Astrocyte of the spinal cord (primary cell): ENCODE results near the gene ABHD8.

Experiments used
- DNase-seq: peaks from one replicate; pipeline ENCODE4 v3.0.0; 2011; ENCODE audit warnings: low read depth, low spot score
- H3K4me3 ChIP-seq: 2 replicates; pipeline ENCODE4 v1.5.1; 2011; ENCODE audit warnings: low read depth, mild to moderate bottlenecking, low read length, moderate library complexity
- CTCF ChIP-seq: IDR thresholded peaks from 2 replicates; pipeline ENCODE4 v1.5.1; 2012; ENCODE audit warnings: low read depth, mild to moderate bottlenecking, low read length, inconsistent platforms
- in situ Hi-C: cut with HindIII; loops from 2 replicates; pipeline ENCODE4 v1.10.0; 2017; ENCODE audit warnings: low sequenced_read_pairs

Gene ABHD8

GRCh38 chr19:17346109-17346671 lies 43.0 kb upstream of the ABHD8 start:
- no peak overlapping the region for H3K4me3 ChIP-seq
- peak; percentile 64 for DNase-seq
- in situ Hi-C loops, result no loop called here

GRCh38 chr19:17341845-17342244 lies 38.6 kb upstream of the ABHD8 start:
- TF ChIP-seq CTCF, result no peak
- H3K4me3 ChIP-seq, result no peak overlapping the region
- in situ Hi-C loops, result no loop called here
- no peak for DNase-seq

More at GRCh38 chr19:17346109-17346671, 43.0 kb upstream of the ABHD8 start:
- peak; percentile 94 for TF ChIP-seq CTCF

- in situ Hi-C loops, result no loop called here
- DNase-seq, result no peak
- TF ChIP-seq CTCF, result no peak
- no peak overlapping the region for H3K4me3 ChIP-seq
Observed at GRCh38 chr19:17341386-17341785, 38.2 kb upstream of the ABHD8 start.

GRCh38 chr19:17340871-17341357 lies 37.7 kb upstream of the ABHD8 start:
- no peak for TF ChIP-seq CTCF
- no peak for DNase-seq
- H3K4me3 ChIP-seq, result no peak overlapping the region
- in situ Hi-C loops, result no loop called here

GRCh38 chr19:17340302-17340870 lies 37.2 kb upstream of the ABHD8 start:
- TF ChIP-seq CTCF, result no peak
- DNase-seq, result no peak
- H3K4me3 ChIP-seq, result no peak overlapping the region
- in situ Hi-C loops, result no loop called here

GRCh38 chr19:17339088-17339741 lies 36.0 kb upstream of the ABHD8 start:
- TF ChIP-seq CTCF, result no peak
- DNase-seq, result no peak
- in situ Hi-C loops, result no loop called here
- H3K4me3 ChIP-seq, result no peak overlapping the region
